HepG2 (cell line): ENCODE data around the gene TXNRD2. TPM values are rescaled to one million over a fixed set of nuclear protein-coding genes. Genes with fewer than 3 reads are reported as not detected.

Experiments used
- CC2D1A ChIP-seq: sonication (generic); formaldehyde crosslinking; IDR thresholded peaks from 2 replicates; pipeline ENCODE4 v1.8.1; 2023; ENCODE audit warnings: mild to moderate bottlenecking, missing genetic modification reagents
- CREB3 ChIP-seq: sonication (generic); formaldehyde crosslinking; IDR thresholded peaks from 2 replicates; pipeline ENCODE4 v1.5.0; 2020; ENCODE audit warnings: missing genetic modification reagents
- CSRNP1 ChIP-seq: sonication (generic); formaldehyde crosslinking; IDR thresholded peaks from 2 replicates; pipeline ENCODE4 v1.8.1; 2023; ENCODE audit warnings: mild to moderate bottlenecking, missing genetic modification reagents
- DR1 ChIP-seq: sonication (generic); formaldehyde crosslinking; IDR thresholded peaks from 2 replicates; pipeline ENCODE4 v1.8.0; 2021; ENCODE audit warnings: mild to moderate bottlenecking, missing genetic modification reagents, inconsistent platforms
- GPN1 ChIP-seq: sonication (generic); formaldehyde crosslinking; IDR thresholded peaks from 2 replicates; pipeline ENCODE4 v1.5.1; 2020; ENCODE audit warnings: missing genetic modification reagents, borderline replicate concordance
- HMGA1 ChIP-seq: sonication (generic); formaldehyde crosslinking; conservative IDR thresholded peaks from 2 replicates; pipeline ENCODE4 v1.4.0; 2020; ENCODE audit warnings: missing genetic modification reagents
- IRF2 ChIP-seq: IDR thresholded peaks from 2 replicates; pipeline ENCODE4 v1.6.1; 2018; ENCODE audit warnings: missing genetic modification reagents, missing compliant biosample characterization
- ISX ChIP-seq: sonication (generic); formaldehyde crosslinking; conservative IDR thresholded peaks from 2 replicates; pipeline ENCODE4 v1.5.0; 2020; ENCODE audit warnings: missing genetic modification reagents
- KLF6 ChIP-seq: IDR thresholded peaks from 2 replicates; pipeline ENCODE4 v1.8.0; 2016; ENCODE audit warnings: missing biosample characterization, missing genetic modification reagents
- MED8 ChIP-seq: sonication (generic); formaldehyde crosslinking; IDR thresholded peaks from 2 replicates; pipeline ENCODE4 v1.8.1; 2023; ENCODE audit warnings: mild to moderate bottlenecking, missing genetic modification reagents; ENCODE audit not compliant: insufficient replicate concordance
- MEF2D ChIP-seq: sonication (generic); formaldehyde crosslinking; IDR thresholded peaks from 2 replicates; pipeline ENCODE4 v1.5.1; 2020; ENCODE audit warnings: mild to moderate bottlenecking, missing genetic modification reagents
- MLXIP ChIP-seq: sonication (generic); formaldehyde crosslinking; IDR thresholded peaks from 2 replicates; pipeline ENCODE4 v1.9.0; 2021; ENCODE audit warnings: missing genetic modification reagents, borderline replicate concordance
- MTF1 ChIP-seq: sonication (generic); formaldehyde crosslinking; IDR thresholded peaks from 2 replicates; pipeline ENCODE4 v1.5.0; 2020; ENCODE audit warnings: missing genetic modification reagents
- NR2F2 ChIP-seq: IDR thresholded peaks from 2 replicates; pipeline ENCODE4 v1.6.1; 2012; ENCODE audit warnings: low read depth, inconsistent platforms, borderline replicate concordance
- RXRA ChIP-seq: sonication (generic); formaldehyde crosslinking; IDR thresholded peaks from 2 replicates; pipeline ENCODE4 v1.5.1; 2020; ENCODE audit warnings: missing genetic modification reagents
- SRSF1 ChIP-seq: fragments of 200-400 bp; formaldehyde crosslinking; optimal IDR thresholded peaks from 2 replicates; pipeline ENCODE3; 2017; ENCODE audit warnings: mild to moderate bottlenecking, low read depth, low read length, moderate library complexity
- TP53 ChIP-seq: sonication (generic); formaldehyde crosslinking; conservative IDR thresholded peaks from 2 replicates; pipeline ENCODE4 v1.4.0; 2020; ENCODE audit warnings: missing genetic modification reagents
- ZBTB21 ChIP-seq: sonication (generic); formaldehyde crosslinking; IDR thresholded peaks from 2 replicates; pipeline ENCODE4 v1.4.0; 2020; ENCODE audit warnings: missing genetic modification reagents
- ZFP1 ChIP-seq: IDR thresholded peaks from 2 replicates; pipeline ENCODE4 v1.6.1; 2016
- ZFP36L1 ChIP-seq: sonication (generic); formaldehyde crosslinking; IDR thresholded peaks from 2 replicates; pipeline ENCODE4 v1.8.0; 2022; ENCODE audit warnings: mild to moderate bottlenecking, missing genetic modification reagents, moderate library complexity
- ZIK1 ChIP-seq: sonication (generic); formaldehyde crosslinking; IDR thresholded peaks from 2 replicates; pipeline ENCODE4 v1.5.0; 2020; ENCODE audit warnings: mild to moderate bottlenecking, low read depth, missing genetic modification reagents, borderline replicate concordance
- ZMYM2 ChIP-seq: sonication (generic); formaldehyde crosslinking; IDR thresholded peaks from 2 replicates; pipeline ENCODE4 v1.8.0; 2022; ENCODE audit warnings: mild to moderate bottlenecking, missing genetic modification reagents
- ZNF224 ChIP-seq: sonication (generic); formaldehyde crosslinking; IDR thresholded peaks from 2 replicates; pipeline ENCODE4 v1.5.0; 2020; ENCODE audit warnings: mild to moderate bottlenecking, missing genetic modification reagents
- ZNF33A ChIP-seq: sonication (generic); formaldehyde crosslinking; IDR thresholded peaks from 2 replicates; pipeline ENCODE4 v1.5.1; 2020; ENCODE audit warnings: missing genetic modification reagents, mild to moderate bottlenecking, moderate library complexity, borderline replicate concordance
- ZNF607 ChIP-seq: sonication (generic); formaldehyde crosslinking; IDR thresholded peaks from 2 replicates; pipeline ENCODE4 v1.5.1; 2020; ENCODE audit warnings: missing genetic modification reagents, mild to moderate bottlenecking, borderline replicate concordance
- ZNF619 ChIP-seq: sonication (generic); formaldehyde crosslinking; IDR thresholded peaks from 2 replicates; pipeline ENCODE4 v1.4.0; 2020; ENCODE audit warnings: mild to moderate bottlenecking, missing genetic modification reagents
- ZNF713 ChIP-seq: sonication (generic); formaldehyde crosslinking; IDR thresholded peaks from 2 replicates; pipeline ENCODE4 v1.4.0; 2020; ENCODE audit warnings: mild to moderate bottlenecking, missing genetic modification reagents
- ZSCAN21 ChIP-seq: sonication (generic); formaldehyde crosslinking; IDR thresholded peaks from 2 replicates; pipeline ENCODE4 v1.8.0; 2022; ENCODE audit warnings: mild to moderate bottlenecking, missing genetic modification reagents, moderate library complexity, borderline replicate concordance
- polyA plus RNA-seq, 8 experiments: library from polyadenylated mRNA; depleted of rRNA in 3 of 8; stranded (reverse) in 7 of 8; unstranded in 1 of 8; fragments of >200 nt; fragmentation: Illumina TruSeq in 4 of 8; extraction: Trizol in 4 of 8; gene quantifications; 2 replicates each; pipeline versions ENCODE4 v1.2.1 to v1.2.3, GENCODE V29; 2011 to 2016; ENCODE audit warnings: low read depth in 4 of 8, missing spikeins in 1 of 8, mixed read lengths in 1 of 8; ENCODE audit not compliant: insufficient read depth in 1 of 8
- total RNA-seq, 5 experiments: library from RNA; depleted of rRNA; stranded (reverse); fragments of >200 nt; fragmentation: Illumina TruSeq; extraction: Trizol; gene quantifications; 2 replicates each; pipeline ENCODE4 v1.2.3, GENCODE V29; 2016; ENCODE audit warnings: low read depth in 1 of 5

Gene TXNRD2
- total and polyA plus RNA-seq, 2 of the 13 experiments (the other 11 are each of a cell fraction or from before 2014, with no cell fraction given) = 17.5 to 18.6 TPM

- no peak for TF ChIP-seq CREB3 (CRISPR knock-in tag)
- no peak for TF ChIP-seq TP53 (CRISPR knock-in tag)
- TF ChIP-seq CSRNP1 (CRISPR knock-in tag) = no peak
- no peak for TF ChIP-seq HMGA1 (CRISPR knock-in tag)
- TF ChIP-seq ZNF713 = no peak
- no peak for TF ChIP-seq MEF2D
- TF ChIP-seq ZSCAN21 (CRISPR knock-in tag) = no peak
- TF ChIP-seq MTF1 = no peak
- TF ChIP-seq ZNF224 (CRISPR knock-in tag) = no peak; the same call in 1 of the 2 replicates
- no peak for TF ChIP-seq ZBTB21 (CRISPR knock-in tag)
- no peak for TF ChIP-seq DR1 (CRISPR knock-in tag)
- 0 out of 2 replicates have a peak, but pooled peaks have one; percentile 32 for TF ChIP-seq ZFP36L1 (CRISPR knock-in tag)
- TF ChIP-seq ZMYM2 (CRISPR knock-in tag) = no peak
- TF ChIP-seq RXRA = no peak
- TF ChIP-seq ZNF607 (CRISPR knock-in tag) = peak; percentile 78; the same call in 1 of the 2 replicates
- no peak for TF ChIP-seq MLXIP (CRISPR knock-in tag)
- no peak for TF ChIP-seq ZFP1 (CRISPR knock-in tag)
- TF ChIP-seq SRSF1 = peak; percentile 31
- no peak for TF ChIP-seq ZNF33A (CRISPR knock-in tag)
- no peak for TF ChIP-seq IRF2
- no peak for TF ChIP-seq ZIK1 (CRISPR knock-in tag)
- TF ChIP-seq GPN1 (CRISPR knock-in tag) = no peak
- peak; percentile 76 for TF ChIP-seq MED8
- TF ChIP-seq NR2F2 = no peak
- no peak for TF ChIP-seq CC2D1A (CRISPR knock-in tag)
- TF ChIP-seq ZNF619 (CRISPR knock-in tag) = no peak
- peak; percentile 60; the same call in 1 of the 2 replicates for TF ChIP-seq KLF6 (CRISPR knock-in tag)
- no peak for TF ChIP-seq ISX (CRISPR knock-in tag)
These were observed at the start of gene TXNRD2, which contains the start of gene COMT (continued) for GRCh38 chr22:19941365-19942082.
